Tibial nerve (tissue), 4 donors: Measurements from ENCODE around the gene FAM110D.

ENCODE experiments used
- CTCF ChIP-seq, 5 experiments: fragments of 200-600 bp in 3 of 5; fragments of 450-650 bp in 2 of 5; sonication (generic) in 3 of 5; IDR thresholded peaks; one replicate each; pipeline ENCODE4 v1.5.1; 2016 to 2019; ENCODE audit warnings: antibody characterized with exemption in 5 of 5, mild to moderate bottlenecking in 3 of 5, moderate library complexity in 2 of 5
- EP300 ChIP-seq, 2 donors: sonication (generic); formaldehyde crosslinking; IDR thresholded peaks; one replicate each; pipeline ENCODE4 v1.6.1; 2017; ENCODE audit warnings: antibody characterized with exemption in 2 of 2, mild to moderate bottlenecking in 1 of 2
- POLR2A ChIP-seq, 2 donors: fragments of 450-650 bp; IDR thresholded peaks; one replicate each; pipeline ENCODE4 v1.6.1; 2017; ENCODE audit warnings: antibody characterized with exemption in 2 of 2, mild to moderate bottlenecking in 2 of 2, moderate library complexity in 2 of 2

GRCh38 chr1:26153966-26154532, 4.8 kb upstream of the FAM110D start:
- TF ChIP-seq CTCF (IDR thresholded peaks at IDR 0.05) (no peak), POLR2A (IDR thresholded peaks at IDR 0.05) (no peak), EP300 (IDR thresholded peaks at IDR 0.05) (no peak)
